ENCODE data around the gene OXNAD1. TPM values are rescaled to one million over a fixed set of nuclear protein-coding genes. Genes with fewer than 3 reads are reported as not detected.

OXNAD1 gene
- polyA plus RNA-seq, 3 donors, result 16.6 to 22.3 (median 20.1) TPM

DNA sequence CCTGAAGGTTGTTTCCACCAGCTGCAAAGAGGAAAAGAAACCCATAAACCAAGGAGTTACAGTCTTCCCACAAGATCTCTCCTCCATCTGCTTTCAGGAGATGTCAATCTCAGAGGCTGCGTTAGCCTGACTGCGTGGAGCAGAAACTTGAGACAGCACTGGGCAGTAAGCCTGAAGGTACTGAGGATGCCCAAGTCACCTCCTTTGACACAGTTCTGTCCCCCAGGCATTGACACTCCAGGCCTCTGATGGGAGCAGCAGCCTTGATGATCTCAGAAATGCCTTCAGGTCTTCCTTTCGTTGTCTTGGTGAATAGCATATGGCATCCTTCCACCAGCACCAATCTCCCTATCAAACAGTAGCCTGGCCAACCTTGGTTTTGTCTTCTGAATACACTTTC, 89.3 kb downstream of the OXNAD1 start:
- DNase-seq, result no peak

Other genes with a start within 250 kb of the OXNAD1 start
- gene GALNT15, start 90.5 kb upstream of the OXNAD1 start, polyA plus RNA-seq (ENCODE audit: insufficient read length in 3 of 3), result 1 to 10 TPM; 2.2 to 3.1 (median 3.0) TPM
- 10 to 100 TPM; 21.9 to 25.5 (median 24.7) TPM for gene DPH3, start 269 bp upstream of the OXNAD1 start, polyA plus RNA-seq (ENCODE audit: insufficient read length in 3 of 3)
- gene RFTN1, start 248.5 kb downstream of the OXNAD1 start, polyA plus RNA-seq (ENCODE audit: insufficient read length in 3 of 3), result 10 to 100 TPM; 25.1 to 32.5 (median 31.6) TPM

Measured in renal pelvis (tissue), 4 donors.